C4-2B (cell line): ENCODE data around the gene CTNNBIP1.

ENCODE experiments used
- H3K27ac ChIP-seq: fragments of 450-650 bp; 2 replicates; pipeline ENCODE4 v1.5.1; 2017
- CTCF ChIP-seq: fragments of 450-650 bp; conservative IDR thresholded peaks from 2 replicates; pipeline ENCODE4 v1.5.1; 2017; ENCODE audit warnings: mild to moderate bottlenecking
- ZFX ChIP-seq: fragments of 450-650 bp; IDR thresholded peaks from 2 replicates; pipeline ENCODE4 v1.6.1; 2017

The CTNNBIP1 gene

GRCh38 chr1:9865724-9866123 is 44.3 kb downstream of the CTNNBIP1 start:
- H3K27ac ChIP-seq: no peak overlapping the region
- TF ChIP-seq ZFX (no peak), CTCF (no peak)

DNA sequence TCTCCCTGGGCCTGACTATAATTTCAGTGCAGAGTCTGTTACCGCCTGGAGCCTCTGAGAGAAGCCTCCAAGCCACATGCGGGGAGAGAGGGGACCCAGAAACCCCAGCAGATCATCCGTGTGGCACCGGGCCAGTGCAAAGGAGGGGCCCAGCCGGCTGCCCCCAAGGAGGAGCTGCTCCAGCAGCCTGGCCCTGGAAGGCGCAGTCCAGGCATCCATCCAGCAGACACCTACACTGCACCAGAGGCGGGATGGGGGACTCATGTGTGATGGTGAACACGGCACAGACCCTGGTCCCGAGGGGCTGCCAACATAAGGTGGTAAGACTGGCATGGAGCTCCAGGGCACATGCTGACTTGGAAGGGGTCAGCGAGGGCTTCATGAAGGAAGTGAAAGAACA is 46.7 kb downstream of the CTNNBIP1 start:
- H3K27ac ChIP-seq: no peak overlapping the region
- TF ChIP-seq CTCF: no peak

DNA sequence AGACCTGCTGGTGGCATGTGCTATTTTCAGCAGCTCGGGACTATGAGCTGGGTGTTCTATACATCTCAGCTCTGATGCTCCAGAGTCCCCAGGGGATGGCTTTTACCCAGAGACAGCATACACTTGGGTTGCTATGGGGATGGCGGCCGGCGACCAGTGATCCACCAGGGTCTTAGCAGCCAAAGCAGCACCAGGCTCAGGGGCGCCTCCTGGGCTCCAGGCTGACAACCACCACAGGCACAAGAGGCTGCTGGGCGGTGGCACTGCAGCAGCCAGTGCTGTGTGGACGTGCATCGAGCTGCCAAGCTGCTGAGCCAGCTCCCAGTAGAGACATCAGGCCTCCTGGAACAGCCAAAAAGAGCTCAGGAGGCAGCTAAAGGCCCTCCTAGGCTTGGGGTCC is 48.7 kb downstream of the CTNNBIP1 start:
- H3K27ac ChIP-seq: no peak overlapping the region
- TF ChIP-seq ZFX: no peak
- TF ChIP-seq CTCF: no peak

DNA sequence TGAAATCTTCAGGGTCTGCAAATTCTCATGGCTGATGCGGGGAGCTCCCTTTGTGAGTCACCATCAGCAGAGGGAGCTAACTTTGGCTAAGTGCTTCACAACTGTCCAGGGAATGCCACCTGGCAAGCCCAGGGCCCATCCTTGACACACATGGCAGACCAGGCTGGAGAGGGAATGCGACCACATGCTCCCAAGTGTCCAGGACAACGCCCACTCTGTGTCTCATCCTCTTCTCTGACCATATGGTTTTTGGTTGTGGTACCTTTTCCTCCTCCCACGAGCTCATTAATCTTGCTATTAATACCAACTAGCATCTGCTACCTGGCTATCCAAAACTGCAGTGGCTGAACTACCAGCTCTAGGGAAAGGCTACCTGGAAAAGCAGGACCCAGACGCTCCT is 49.2 kb downstream of the CTNNBIP1 start:
- no peak overlapping the region for H3K27ac ChIP-seq
- TF ChIP-seq ZFX: no peak
- no peak for TF ChIP-seq CTCF

DNA sequence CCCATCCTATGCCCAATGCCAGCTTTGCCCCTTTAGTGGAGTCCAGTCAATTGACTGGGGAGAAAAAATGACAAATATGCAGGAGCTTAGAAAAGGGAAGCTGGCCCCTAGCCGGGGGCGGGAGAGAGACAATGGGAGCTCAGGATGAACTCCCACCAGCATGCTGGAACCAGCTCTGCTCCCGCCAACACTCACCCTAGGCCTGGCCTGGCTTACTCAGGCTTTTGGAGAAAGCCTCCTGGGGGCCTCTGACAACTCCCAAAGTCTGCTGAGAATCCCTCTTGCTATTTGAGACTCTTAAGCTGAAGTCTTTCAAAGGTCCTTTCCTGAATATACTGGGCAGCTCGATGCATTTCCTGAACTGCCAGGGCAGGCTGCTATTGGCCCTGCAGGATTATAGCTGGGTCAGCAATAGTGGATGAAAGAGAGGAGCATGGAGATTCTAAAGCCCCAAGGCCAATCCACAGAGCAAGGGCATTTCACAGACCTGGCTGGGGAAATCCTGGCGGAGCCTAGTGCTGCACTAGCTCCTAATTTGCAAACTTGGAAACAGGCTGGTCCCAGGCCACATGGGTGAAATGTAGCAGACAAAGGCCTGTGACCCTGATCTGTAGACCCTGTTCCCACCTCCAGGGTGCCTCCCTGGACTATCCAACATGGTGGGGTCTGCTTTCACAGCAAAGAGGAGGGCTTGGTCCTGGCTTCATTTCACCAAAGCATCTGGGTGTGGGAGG is 50.6 kb downstream of the CTNNBIP1 start:
- TF ChIP-seq CTCF: no peak
- TF ChIP-seq ZFX: no peak
- 0 out of 2 replicates have a peak overlapping the region, but pooled peaks have one; percentile 1 for H3K27ac ChIP-seq

- no peak overlapping the region for H3K27ac ChIP-seq
- TF ChIP-seq CTCF (no peak), ZFX (no peak)
Observed at GRCh38 chr1:9858293-9859035, 51.6 kb downstream of the CTNNBIP1 start.

- no peak for TF ChIP-seq ZFX
- no peak for TF ChIP-seq CTCF
- H3K27ac ChIP-seq: no peak overlapping the region
Observed at GRCh38 chr1:9855186-9855585, 54.9 kb downstream of the CTNNBIP1 start.
